Liver (tissue), 9 donors: ENCODE results near the gene DCAF8L2. TPM values are rescaled to one million over a fixed set of nuclear protein-coding genes. Genes with fewer than 3 reads are reported as not detected.

ENCODE experiments used
- DNase-seq: peaks from one replicate; pipeline ENCODE4 v3.0.0-alpha.2; 2017; ENCODE audit warnings: low spot score
- H3K27ac ChIP-seq, 2 donors: one replicate each; pipeline ENCODE4 v1.7.0; 2013; ENCODE audit warnings: inconsistent platforms in 2 of 2, low read length in 2 of 2, control low read depth in 1 of 2, low read depth in 1 of 2, mild to moderate bottlenecking in 1 of 2
- H3K27me3 ChIP-seq, 4 donors: one replicate each; pipeline versions ENCODE4 v1.6.1 to v1.7.0; 2013; ENCODE audit warnings: low read length in 3 of 4, inconsistent platforms in 1 of 4, mild to moderate bottlenecking in 1 of 4, moderate library complexity in 1 of 4; ENCODE audit not compliant: control insufficient read depth in 4 of 4, insufficient read depth in 4 of 4
- H3K36me3 ChIP-seq, 4 donors: one replicate each; pipeline versions ENCODE4 v1.6.1 to v1.7.0; 2013; ENCODE audit warnings: low read length in 3 of 4, mild to moderate bottlenecking in 3 of 4, low read depth in 1 of 4, moderate library complexity in 1 of 4; ENCODE audit not compliant: control insufficient read depth in 4 of 4, insufficient read depth in 3 of 4
- H3K4me1 ChIP-seq, 4 donors: one replicate each; pipeline versions ENCODE4 v1.6.1 to v1.7.0; 2013; ENCODE audit warnings: low read length in 3 of 4, mild to moderate bottlenecking in 3 of 4, moderate library complexity in 1 of 4; ENCODE audit not compliant: control insufficient read depth in 4 of 4, insufficient read depth in 4 of 4
- H3K4me3 ChIP-seq, 3 donors: one replicate each; pipeline versions ENCODE4 v1.6.1 to v1.7.0; 2013; ENCODE audit warnings: low read length in 3 of 3, control low read depth in 1 of 3, low read depth in 1 of 3, mild to moderate bottlenecking in 1 of 3
- H3K9ac ChIP-seq, 2 donors: one replicate each; pipeline ENCODE4 v1.7.0; 2013; ENCODE audit warnings: low read length in 2 of 2, mild to moderate bottlenecking in 2 of 2, moderate library complexity in 2 of 2, control low read depth in 1 of 2, low read depth in 1 of 2
- H3K9me3 ChIP-seq, 4 donors: one replicate each; pipeline versions ENCODE4 v1.6.1 to v1.7.0; 2013; ENCODE audit warnings: low read length in 3 of 4; ENCODE audit not compliant: control insufficient read depth in 4 of 4
- EGR1 ChIP-seq, 2 donors: IDR thresholded peaks; 2 replicates each; pipeline ENCODE4 v1.6.1; 2016 to 2018; ENCODE audit warnings: antibody characterized with exemption in 2 of 2, low read depth in 2 of 2
- FOXA1 ChIP-seq: IDR thresholded peaks from 2 replicates; pipeline ENCODE4 v1.6.1; 2016; ENCODE audit warnings: antibody characterized with exemption
- FOXA2 ChIP-seq: IDR thresholded peaks from 2 replicates; pipeline ENCODE4 v1.6.1; 2016; ENCODE audit warnings: antibody characterized with exemption
- GABPA ChIP-seq, 2 donors: IDR thresholded peaks in 1 of 2; conservative IDR thresholded peaks in 1 of 2; 2 replicates each; pipeline ENCODE4 v1.6.1; 2016; ENCODE audit warnings: antibody characterized with exemption in 2 of 2, mild to moderate bottlenecking in 1 of 2, moderate library complexity in 1 of 2
- HNF4A ChIP-seq, 2 donors: conservative IDR thresholded peaks; 2 replicates each; pipeline ENCODE4 v1.6.1; 2016; ENCODE audit warnings: antibody characterized with exemption in 2 of 2, mild to moderate bottlenecking in 2 of 2
- HNF4G ChIP-seq: IDR thresholded peaks from 2 replicates; pipeline ENCODE4 v1.6.1; 2016; ENCODE audit warnings: antibody characterized with exemption
- JUND ChIP-seq, 2 donors: IDR thresholded peaks; 2 replicates each; pipeline ENCODE4 v1.6.1; 2016; ENCODE audit warnings: antibody characterized with exemption in 2 of 2
- MAX ChIP-seq: IDR thresholded peaks from 2 replicates; pipeline ENCODE4 v1.6.1; 2016; ENCODE audit warnings: antibody characterized with exemption
- NR2F2 ChIP-seq: IDR thresholded peaks from 2 replicates; pipeline ENCODE4 v1.6.1; 2016; ENCODE audit warnings: antibody characterized with exemption
- RAD21 ChIP-seq, 2 donors: IDR thresholded peaks; 2 replicates each; pipeline ENCODE4 v1.6.1; 2016; ENCODE audit warnings: antibody characterized with exemption in 2 of 2, mild to moderate bottlenecking in 2 of 2
- REST ChIP-seq: IDR thresholded peaks from 2 replicates; pipeline ENCODE4 v1.6.1; 2016; ENCODE audit warnings: antibody characterized with exemption, mild to moderate bottlenecking
- SP1 ChIP-seq: IDR thresholded peaks from 2 replicates; pipeline ENCODE4 v1.6.1; 2018; ENCODE audit warnings: antibody characterized with exemption, mild to moderate bottlenecking
- TAF1 ChIP-seq: conservative IDR thresholded peaks from 2 replicates; pipeline ENCODE4 v1.6.1; 2016; ENCODE audit warnings: antibody characterized with exemption, mild to moderate bottlenecking
- YY1 ChIP-seq: IDR thresholded peaks from 2 replicates; pipeline ENCODE4 v1.6.1; 2016; ENCODE audit warnings: antibody characterized with exemption, mild to moderate bottlenecking
- WGBS: extraction: QIAGEN DNeasy Blood & Tissue Kit; methylation state at CpG from one replicate; pipeline ENCODE4 v1.1.7; 2013; 5-methylcytosine and 5-hydroxymethylcytosine counted together
- polyA plus RNA-seq, 2 donors: library from polyadenylated mRNA; stranded (reverse) in 1 of 2; unstranded in 1 of 2; fragments of 200-250 nt in 1 of 2; fragments of >200 nt in 1 of 2; fragmentation: Nextera tagmentation in 1 of 2; extraction: Ambion mirVana in 1 of 2; gene quantifications; one replicate each; pipeline versions ENCODE4 v1.2.1 to v1.2.3, GENCODE V29; 2013 to 2015
- total RNA-seq, 2 donors: library from RNA; depleted of rRNA; stranded (reverse); fragments of >200 nt; gene quantifications; one replicate each; pipeline ENCODE4 v1.2.3, GENCODE V29; 2014
- TF ChIP-seq, protein P1 (sequence below): fragments of 150-350 bp; IDR thresholded peaks from 2 replicates; pipeline ENCODE4 v1.5.1; 2017; ENCODE audit warnings: improper control_type of control experiment, low read depth, low read length; ENCODE audit not compliant: missing input control
- TF ChIP-seq, protein P2 (sequence below): IDR thresholded peaks from 2 replicates; pipeline ENCODE4 v1.6.1; 2016; ENCODE audit warnings: antibody characterized with exemption
- donor health status: healthy.
- donor health status: healthy.
- donor health status: healthy.
- donor health status: healthy.
- donor health status: healthy.

The DCAF8L2 gene
- total and polyA plus RNA-seq, 4 donors, result not detected

DNA sequence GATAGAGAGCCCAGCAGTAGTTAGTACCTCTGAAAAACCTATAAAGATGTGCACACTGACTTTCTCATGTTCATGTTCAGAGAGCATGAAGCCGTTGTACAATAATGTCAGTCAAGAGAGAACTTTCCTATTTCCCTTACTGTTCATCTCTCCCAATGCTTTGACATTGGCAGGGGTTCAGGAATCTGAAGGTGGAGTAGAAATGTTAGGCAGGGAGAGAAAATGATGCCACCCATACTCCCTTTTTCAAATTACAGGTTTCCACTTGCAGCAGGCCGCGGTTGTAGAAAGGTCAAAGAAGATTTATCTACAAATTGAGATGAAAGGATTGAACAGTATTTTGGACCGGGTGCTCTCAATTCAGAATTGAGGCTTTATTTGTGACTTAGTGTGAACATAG lies 84.3 kb downstream of the DCAF8L2 start:
- TF ChIP-seq NR2F2 (no peak), SP1 (no peak), FOXA1 (no peak), FOXA2 (no peak), GABPA (IDR thresholded peaks at IDR 0.05 in 1 of 2, conservative IDR thresholded peaks at IDR 0.05 in 1 of 2) (no peak)
- TF ChIP-seq, protein P1, sequence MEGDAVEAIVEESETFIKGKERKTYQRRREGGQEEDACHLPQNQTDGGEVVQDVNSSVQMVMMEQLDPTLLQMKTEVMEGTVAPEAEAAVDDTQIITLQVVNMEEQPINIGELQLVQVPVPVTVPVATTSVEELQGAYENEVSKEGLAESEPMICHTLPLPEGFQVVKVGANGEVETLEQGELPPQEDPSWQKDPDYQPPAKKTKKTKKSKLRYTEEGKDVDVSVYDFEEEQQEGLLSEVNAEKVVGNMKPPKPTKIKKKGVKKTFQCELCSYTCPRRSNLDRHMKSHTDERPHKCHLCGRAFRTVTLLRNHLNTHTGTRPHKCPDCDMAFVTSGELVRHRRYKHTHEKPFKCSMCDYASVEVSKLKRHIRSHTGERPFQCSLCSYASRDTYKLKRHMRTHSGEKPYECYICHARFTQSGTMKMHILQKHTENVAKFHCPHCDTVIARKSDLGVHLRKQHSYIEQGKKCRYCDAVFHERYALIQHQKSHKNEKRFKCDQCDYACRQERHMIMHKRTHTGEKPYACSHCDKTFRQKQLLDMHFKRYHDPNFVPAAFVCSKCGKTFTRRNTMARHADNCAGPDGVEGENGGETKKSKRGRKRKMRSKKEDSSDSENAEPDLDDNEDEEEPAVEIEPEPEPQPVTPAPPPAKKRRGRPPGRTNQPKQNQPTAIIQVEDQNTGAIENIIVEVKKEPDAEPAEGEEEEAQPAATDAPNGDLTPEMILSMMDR, result no peak

DNA sequence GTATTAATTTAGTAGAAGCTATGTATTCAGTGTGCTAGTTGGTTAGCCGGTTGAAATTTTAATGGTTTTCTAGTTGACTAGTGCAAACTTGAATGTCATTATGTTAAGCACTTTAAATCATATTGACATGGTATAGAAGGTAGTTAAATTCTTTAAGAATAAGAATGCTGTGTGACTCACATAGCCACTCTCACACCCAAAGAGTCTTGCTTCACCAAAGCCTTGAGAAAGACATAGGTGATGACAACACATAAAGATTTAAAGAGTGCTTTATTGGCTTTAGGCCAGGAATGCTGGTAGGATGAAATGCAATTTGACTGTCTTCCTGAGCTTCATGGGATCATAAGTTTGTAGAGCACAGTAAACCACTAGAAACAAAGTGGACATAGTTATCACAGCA lies 85.3 kb downstream of the DCAF8L2 start:
- TF ChIP-seq TAF1 (no peak), SP1 (no peak), JUND (IDR thresholded peaks at IDR 0.05) (no peak), FOXA2 (no peak), REST (no peak), YY1 (no peak)

More for the DNA sequence above, 84.3 kb downstream of the DCAF8L2 start:
- no peak overlapping the region for H3K9ac ChIP-seq
- H3K9me3 ChIP-seq, result no peaks in the 10 kb centered on the region
- no peak overlapping the region for H3K4me3 ChIP-seq
- WGBS, result 94% methylated on average over 4 of the region's 4 CpGs
- DNase-seq, result no peak
- no peak overlapping the region for H3K27ac ChIP-seq
- no peaks in the 10 kb centered on the region for H3K36me3 ChIP-seq
- no peaks in the 10 kb centered on the region for H3K4me1 ChIP-seq
- H3K27me3 ChIP-seq, result no peaks in the 10 kb centered on the region

DNA sequence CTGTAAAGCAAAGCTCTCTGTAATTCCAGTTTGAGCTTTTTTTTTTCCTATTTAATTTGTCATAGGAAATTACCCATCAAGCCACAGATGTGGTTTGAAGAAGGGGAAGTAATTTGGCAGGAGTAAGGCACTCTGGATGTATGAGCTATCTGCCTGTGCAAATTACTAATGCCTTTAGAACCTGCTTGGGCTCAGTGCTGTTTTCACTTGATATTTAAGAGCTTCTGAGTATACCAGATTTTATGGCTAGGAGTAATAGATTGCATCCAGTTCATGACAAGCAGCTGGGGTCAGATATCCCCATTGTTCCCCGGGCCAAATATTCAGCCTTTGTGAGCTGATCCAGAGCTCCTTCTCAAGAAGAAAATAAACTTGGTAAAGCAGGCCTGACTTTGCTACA lies 89.1 kb downstream of the DCAF8L2 start:
- no peaks in the 10 kb centered on the region for H3K9me3 ChIP-seq
- H3K4me1 ChIP-seq, result no peaks in the 10 kb centered on the region
- no peak overlapping the region for H3K9ac ChIP-seq
- no peaks in the 10 kb centered on the region for H3K36me3 ChIP-seq
- DNase-seq, result no peak
- WGBS, result 65% methylated on average over 1 of the region's 1 CpG
- H3K4me3 ChIP-seq, result no peak overlapping the region
- TF ChIP-seq HNF4A (conservative IDR thresholded peaks at IDR 0.05) (no peak), YY1 (no peak), FOXA1 (no peak), EGR1 (IDR thresholded peaks at IDR 0.05; ENCODE audit: low read depth in 2 of 2) (no peak), TAF1 (no peak), GABPA (IDR thresholded peaks at IDR 0.05 in 1 of 2, conservative IDR thresholded peaks at IDR 0.05 in 1 of 2) (no peak), HNF4G (no peak), NR2F2 (no peak), RAD21 (IDR thresholded peaks at IDR 0.05) (no peak), MAX (no peak), JUND (IDR thresholded peaks at IDR 0.05) (no peak)
- TF ChIP-seq, protein P2, sequence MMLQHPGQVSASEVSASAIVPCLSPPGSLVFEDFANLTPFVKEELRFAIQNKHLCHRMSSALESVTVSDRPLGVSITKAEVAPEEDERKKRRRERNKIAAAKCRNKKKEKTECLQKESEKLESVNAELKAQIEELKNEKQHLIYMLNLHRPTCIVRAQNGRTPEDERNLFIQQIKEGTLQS, result no peak
- no peak overlapping the region for H3K27ac ChIP-seq
- H3K27me3 ChIP-seq, result no peaks in the 10 kb centered on the region

More for the DNA sequence above, 85.3 kb downstream of the DCAF8L2 start:
- Histone ChIP-seq H3K4me1 (no peaks in the 10 kb centered on the region), H3K4me3 (no peak overlapping the region), H3K9me3 (no peaks in the 10 kb centered on the region), H3K9ac (no peak overlapping the region), H3K27me3 (no peaks in the 10 kb centered on the region), H3K36me3 (no peaks in the 10 kb centered on the region), H3K27ac (no peak overlapping the region)
- WGBS, result 90% methylated on average over 1 of the region's 1 CpG
- no peak for DNase-seq
